ENCODE measurements around the gene EHF.

EHF gene

GRCh38 chr11:34658071-34659015 lies 37.5 kb downstream of the EHF start:
- TF ChIP-seq CTCF (IDR thresholded peaks at IDR 0.05): no peak
- Histone ChIP-seq H2AFZ (no peak overlapping the region), H3K27ac (no peak overlapping the region), H3K36me3 (ENCODE audit: control insufficient read depth, insufficient read depth, low read length) (no peaks in the 10 kb centered on the region), H3K79me2 (no peaks in the 10 kb centered on the region), H3K9ac (no peak overlapping the region), H3K27me3 (ENCODE audit: control insufficient read depth, insufficient read depth, low read length) (no peaks in the 10 kb centered on the region), H3K9me3 (ENCODE audit: control insufficient read depth, low read length) (no peaks in the 10 kb centered on the region), H3K4me3 (ENCODE audit: low read depth, low read length) (no peak overlapping the region), H3K4me1 (peaks cover 9% of the 10 kb centered on the region), H3K4me2 (ENCODE audit: low read length) (no peak overlapping the region)

- Histone ChIP-seq H3K4me3 (ENCODE audit: low read depth, low read length) (no peak overlapping the region), H3K9me3 (ENCODE audit: control insufficient read depth, low read length) (no peaks in the 10 kb centered on the region), H2AFZ (no peak overlapping the region), H3K27me3 (ENCODE audit: control insufficient read depth, insufficient read depth, low read length) (no peaks in the 10 kb centered on the region), H3K9ac (no peak overlapping the region), H3K27ac (no peak overlapping the region), H3K4me1 (peaks cover 6% of the 10 kb centered on the region), H3K36me3 (ENCODE audit: control insufficient read depth, insufficient read depth, low read length) (no peaks in the 10 kb centered on the region), H3K79me2 (no peaks in the 10 kb centered on the region), H3K4me2 (ENCODE audit: low read length) (no peak overlapping the region)
- no peak for TF ChIP-seq CTCF (IDR thresholded peaks at IDR 0.05)
Observed at GRCh38 chr11:34659096-34659733, 38.3 kb downstream of the EHF start.

- Histone ChIP-seq H3K4me1 (peaks cover 4% of the 10 kb centered on the region), H2AFZ (no peak overlapping the region), H3K36me3 (ENCODE audit: control insufficient read depth, insufficient read depth, low read length) (no peaks in the 10 kb centered on the region), H3K9me3 (ENCODE audit: control insufficient read depth, low read length) (no peaks in the 10 kb centered on the region), H3K27me3 (ENCODE audit: control insufficient read depth, insufficient read depth, low read length) (no peaks in the 10 kb centered on the region), H3K9ac (no peak overlapping the region), H3K4me3 (ENCODE audit: low read depth, low read length) (no peak overlapping the region), H3K27ac (no peak overlapping the region), H3K79me2 (no peaks in the 10 kb centered on the region), H3K4me2 (ENCODE audit: low read length) (no peak overlapping the region)
- TF ChIP-seq CTCF (IDR thresholded peaks at IDR 0.05): no peak
Observed at GRCh38 chr11:34665077-34665835, 44.4 kb downstream of the EHF start.

GRCh38 chr11:34667810-34668582 lies 47.1 kb downstream of the EHF start:
- H3K4me2 ChIP-seq (ENCODE audit: low read length): no peak overlapping the region
- H3K79me2 ChIP-seq: no peaks in the 10 kb centered on the region
- H3K4me1 ChIP-seq: peaks cover 4% of the 10 kb centered on the region
- H3K36me3 ChIP-seq (ENCODE audit: control insufficient read depth, insufficient read depth, low read length): no peaks in the 10 kb centered on the region
- no peaks in the 10 kb centered on the region for H3K9me3 ChIP-seq (ENCODE audit: control insufficient read depth, low read length)
- no peak for TF ChIP-seq CTCF (IDR thresholded peaks at IDR 0.05)
- H2AFZ ChIP-seq: peak overlapping the region; percentile 18
- no peaks in the 10 kb centered on the region for H3K27me3 ChIP-seq (ENCODE audit: control insufficient read depth, insufficient read depth, low read length)
- no peak overlapping the region for H3K4me3 ChIP-seq (ENCODE audit: low read depth, low read length)
- no peak overlapping the region for H3K27ac ChIP-seq
- no peak overlapping the region for H3K9ac ChIP-seq
